ENCODE results near the gene CEL. TPM values are rescaled to one million over a fixed set of nuclear protein-coding genes. Genes with fewer than 3 reads are reported as not detected.

The CEL gene
- total and polyA plus RNA-seq, 10 of the 15 experiments (the other 5 are each of a cell fraction or from before 2014, with no cell fraction given), result 0.05 to 4.1 (median 0.29) TPM; not detected in 2

DNA sequence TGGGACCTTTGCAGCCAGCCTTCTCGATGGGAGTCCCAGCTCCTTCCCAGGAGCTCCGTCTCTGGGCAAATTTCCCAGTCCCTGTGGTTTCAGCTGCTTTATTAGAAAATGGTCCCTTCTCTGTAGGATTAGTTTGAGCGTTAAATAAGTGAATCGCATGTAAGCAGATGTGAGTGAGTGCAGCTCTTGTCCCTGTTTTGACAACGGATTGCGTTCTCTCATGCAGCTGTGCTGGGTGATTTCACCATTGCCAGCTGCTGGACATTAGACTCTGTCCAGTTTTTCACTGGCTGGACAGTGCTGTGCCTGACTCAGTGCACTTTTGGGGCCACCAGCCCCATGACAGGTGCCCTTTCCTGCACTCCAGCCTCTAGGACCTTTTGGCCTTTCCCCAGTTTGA lies 11.6 kb upstream of the CEL start:
- Histone ChIP-seq H3K27ac (ENCODE audit: control insufficient read depth, insufficient read depth) (no peak overlapping the region), H3K36me3 (ENCODE audit: control insufficient read depth in 2 of 2, insufficient read depth in 2 of 2, low read length in 1 of 2) (peaks cover 16 to 34% of the 10 kb centered on the region in 2 experiments), H4K20me1 (ENCODE audit: control insufficient read depth, insufficient read depth) (no peaks in the 10 kb centered on the region), H3K4me3 (no peak overlapping the region), H3K79me2 (ENCODE audit: control insufficient read depth, insufficient read depth, low read length) (no peaks in the 10 kb centered on the region), H3K9ac (ENCODE audit: control insufficient read depth, insufficient read depth, low read length) (no peak overlapping the region), H3K4me2 (ENCODE audit: control insufficient read depth, insufficient read depth) (no peak overlapping the region), H3K9me3 (replicated peaks; ENCODE audit: control insufficient read depth, insufficient read depth, low read length) (no peaks in the 10 kb centered on the region), H3K27me3 (replicated peaks in 1 of 2; ENCODE audit: control insufficient read depth in 2 of 2, insufficient read depth in 2 of 2, low read length in 1 of 2) (no peaks in the 10 kb centered on the region), H2AFZ (ENCODE audit: control insufficient read depth, low read depth, low read length) (no peak overlapping the region), H3K4me1 (ENCODE audit: control insufficient read depth, insufficient read depth, low read length) (no peaks in the 10 kb centered on the region)
- ChIA-PET POLR2A (no interaction called here), SMC1A (ENCODE audit: uncharacterized antibody, unreplicated experiment) (no interaction called here), RAD21 (ENCODE audit: unreplicated experiment) (interaction anchor here (0.5 kb wide), 1 partner anchor 434 kb away, joined by 3 read pairs; no protein-coding TSS in a partner anchor), CTCF (no interaction called here)
- in situ Hi-C loops (cut with MboI) (no loop called here), intact Hi-C loops (cut with micrococcal nuclease; ENCODE audit: unreplicated experiment) (no loop called here)
- FAIRE-seq (no peak), DNase-seq (ENCODE audit: low read depth, low spot score) (no peak), ATAC-seq (no peak)
- no TSS peak for BruUV-seq (replicated peaks)
- WGBS (ENCODE audit: insufficient coverage, insufficient replicate concordance, low lambda C conversion rate, missing lambda C conversion rate), result 96% methylated on average over 6 of the region's 6 CpGs
- no peak for TF ChIP-seq SREBF1 (IDR thresholded peaks at IDR 0.05; ENCODE audit: low read length)

DNA sequence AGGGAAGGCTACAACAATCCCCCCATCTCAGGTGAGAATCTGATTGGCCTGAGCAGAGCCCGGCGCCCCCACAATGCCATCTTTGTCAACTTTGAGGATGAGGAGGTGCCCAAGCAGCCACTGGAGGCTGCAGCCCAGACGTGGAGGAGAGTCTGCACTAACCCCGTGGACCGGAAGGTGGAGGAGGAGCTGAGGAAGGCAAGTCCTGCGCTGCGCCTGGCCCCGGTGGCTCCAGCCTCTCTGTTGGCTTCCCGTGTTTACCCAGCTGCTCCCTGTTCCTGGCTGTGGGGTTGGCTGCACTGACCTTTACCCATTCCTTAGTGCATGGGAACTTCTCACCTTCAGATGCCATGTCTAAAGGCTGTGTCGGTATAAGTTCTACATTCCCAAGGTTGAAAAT lies 11.0 kb upstream of the CEL start:
- Histone ChIP-seq H3K36me3 (ENCODE audit: control insufficient read depth in 2 of 2, insufficient read depth in 2 of 2, low read length in 1 of 2) (peaks cover 12 to 35% of the 10 kb centered on the region in 2 experiments; a peak in 3 of 4 replicates), H3K9me3 (replicated peaks; ENCODE audit: control insufficient read depth, insufficient read depth, low read length) (no peaks in the 10 kb centered on the region), H3K27me3 (replicated peaks in 1 of 2; ENCODE audit: control insufficient read depth in 2 of 2, insufficient read depth in 2 of 2, low read length in 1 of 2) (no peaks in the 10 kb centered on the region), H2AFZ (ENCODE audit: control insufficient read depth, low read depth, low read length) (no peak overlapping the region), H3K4me1 (ENCODE audit: control insufficient read depth, insufficient read depth, low read length) (no peaks in the 10 kb centered on the region), H3K4me2 (ENCODE audit: control insufficient read depth, insufficient read depth) (no peak overlapping the region), H4K20me1 (ENCODE audit: control insufficient read depth, insufficient read depth) (no peaks in the 10 kb centered on the region), H3K4me3 (no peak overlapping the region), H3K79me2 (ENCODE audit: control insufficient read depth, insufficient read depth, low read length) (no peaks in the 10 kb centered on the region), H3K27ac (ENCODE audit: control insufficient read depth, insufficient read depth) (no peak overlapping the region), H3K9ac (ENCODE audit: control insufficient read depth, insufficient read depth, low read length) (no peak overlapping the region)
- FAIRE-seq, result no peak
- ATAC-seq, result no peak
- POLR2A ChIA-PET, result no interaction called here
- RAD21 ChIA-PET (ENCODE audit: unreplicated experiment), result interaction anchor here (1.4 kb wide), 1 partner anchor 93 kb away, joined by 4 read pairs; no protein-coding TSS in a partner anchor
- DNase-seq (ENCODE audit: low read depth, low spot score), result no peak
- in situ Hi-C loops (cut with MboI), result no loop called here
- TF ChIP-seq EGR1 (IDR thresholded peaks at IDR 0.05; ENCODE audit: borderline replicate concordance in 1 of 2, low read depth in 2 of 2, low read length in 2 of 2) (no peak), IRF4 (IDR thresholded peaks at IDR 0.05; ENCODE audit: low read depth, low read length) (no peak), RAD51 (IDR thresholded peaks at IDR 0.05) (no peak), HDGF (IDR thresholded peaks at IDR 0.05) (no peak), BCL11A (IDR thresholded peaks at IDR 0.05; ENCODE audit: low read depth, low read length) (no peak)
- TF ChIP-seq, protein P1, sequence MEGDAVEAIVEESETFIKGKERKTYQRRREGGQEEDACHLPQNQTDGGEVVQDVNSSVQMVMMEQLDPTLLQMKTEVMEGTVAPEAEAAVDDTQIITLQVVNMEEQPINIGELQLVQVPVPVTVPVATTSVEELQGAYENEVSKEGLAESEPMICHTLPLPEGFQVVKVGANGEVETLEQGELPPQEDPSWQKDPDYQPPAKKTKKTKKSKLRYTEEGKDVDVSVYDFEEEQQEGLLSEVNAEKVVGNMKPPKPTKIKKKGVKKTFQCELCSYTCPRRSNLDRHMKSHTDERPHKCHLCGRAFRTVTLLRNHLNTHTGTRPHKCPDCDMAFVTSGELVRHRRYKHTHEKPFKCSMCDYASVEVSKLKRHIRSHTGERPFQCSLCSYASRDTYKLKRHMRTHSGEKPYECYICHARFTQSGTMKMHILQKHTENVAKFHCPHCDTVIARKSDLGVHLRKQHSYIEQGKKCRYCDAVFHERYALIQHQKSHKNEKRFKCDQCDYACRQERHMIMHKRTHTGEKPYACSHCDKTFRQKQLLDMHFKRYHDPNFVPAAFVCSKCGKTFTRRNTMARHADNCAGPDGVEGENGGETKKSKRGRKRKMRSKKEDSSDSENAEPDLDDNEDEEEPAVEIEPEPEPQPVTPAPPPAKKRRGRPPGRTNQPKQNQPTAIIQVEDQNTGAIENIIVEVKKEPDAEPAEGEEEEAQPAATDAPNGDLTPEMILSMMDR (IDR thresholded peaks at IDR 0.05 in 2 of 3, conservative IDR thresholded peaks at IDR 0.05 in 1 of 3; ENCODE audit: control insufficient read depth in 2 of 3, extremely low read depth in 1 of 3, insufficient read depth in 1 of 3, low read depth in 3 of 3, low read length in 3 of 3), result no peak
- TF ChIP-seq, protein P2, sequence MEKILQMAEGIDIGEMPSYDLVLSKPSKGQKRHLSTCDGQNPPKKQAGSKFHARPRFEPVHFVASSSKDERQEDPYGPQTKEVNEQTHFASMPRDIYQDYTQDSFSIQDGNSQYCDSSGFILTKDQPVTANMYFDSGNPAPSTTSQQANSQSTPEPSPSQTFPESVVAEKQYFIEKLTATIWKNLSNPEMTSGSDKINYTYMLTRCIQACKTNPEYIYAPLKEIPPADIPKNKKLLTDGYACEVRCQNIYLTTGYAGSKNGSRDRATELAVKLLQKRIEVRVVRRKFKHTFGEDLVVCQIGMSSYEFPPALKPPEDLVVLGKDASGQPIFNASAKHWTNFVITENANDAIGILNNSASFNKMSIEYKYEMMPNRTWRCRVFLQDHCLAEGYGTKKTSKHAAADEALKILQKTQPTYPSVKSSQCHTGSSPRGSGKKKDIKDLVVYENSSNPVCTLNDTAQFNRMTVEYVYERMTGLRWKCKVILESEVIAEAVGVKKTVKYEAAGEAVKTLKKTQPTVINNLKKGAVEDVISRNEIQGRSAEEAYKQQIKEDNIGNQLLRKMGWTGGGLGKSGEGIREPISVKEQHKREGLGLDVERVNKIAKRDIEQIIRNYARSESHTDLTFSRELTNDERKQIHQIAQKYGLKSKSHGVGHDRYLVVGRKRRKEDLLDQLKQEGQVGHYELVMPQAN (conservative IDR thresholded peaks at IDR 0.05), result no peak
- 91% methylated on average over 10 of the region's 10 CpGs for WGBS (ENCODE audit: insufficient coverage, insufficient replicate concordance, low lambda C conversion rate, missing lambda C conversion rate)
- CTCF ChIA-PET, result interaction anchor here (1.3 kb wide), 1 partner anchor 94 kb away, joined by 3 read pairs; no protein-coding TSS in a partner anchor
- BruUV-seq (replicated peaks), result no TSS peak
- intact Hi-C loops (cut with micrococcal nuclease; ENCODE audit: unreplicated experiment), result no loop called here
- SMC1A ChIA-PET (ENCODE audit: uncharacterized antibody, unreplicated experiment), result interaction anchor here (0.9 kb wide), 1 partner anchor 93 kb away, joined by 3 read pairs; no protein-coding TSS in a partner anchor
